Pons (tissue), 1 donor: ENCODE measurements around the gene TEX11.
A peak's percentile ranks its signal among the peaks of the same experiment; 100 is the strongest.
"Not testable (repeated sequence)": the region's sequence is repeated elsewhere in the genome, so short reads cannot be mapped to it uniquely, and the experiment has no call there.

Experiments used
- DNase-seq: peaks from one replicate; pipeline ENCODE4 v3.0.0-alpha.2; 2016; ENCODE audit warnings: low spot score

Gene TEX11

GRCh38 chrX:70908541-70908940, at the start of gene TEX11:
Gene TEX11 (minus strand): TSS chrX:70908711. CDS start chrX:70907789, 922 bp downstream.
- DNase-seq, result no peak

GRCh38 chrX:70954871-70955270, 46.4 kb upstream of the TEX11 start:
- no peak for DNase-seq

GRCh38 chrX:70924294-70924911, 15.9 kb upstream of the TEX11 start:
- no peak for DNase-seq

- DNase-seq, result no peak
Observed at GRCh38 chrX:70922774-70923473, 14.4 kb upstream of the TEX11 start.

GRCh38 chrX:70921709-70922352, 13.3 kb upstream of the TEX11 start:
- DNase-seq, result no peak

GRCh38 chrX:70916754-70917153, 8.2 kb upstream of the TEX11 start:
- no peak for DNase-seq

- DNase-seq, result peak; percentile 4
Observed at GRCh38 chrX:70907900-70908299, 611 bp downstream of the TEX11 start.

- DNase-seq, result no peak
Observed at GRCh38 chrX:70901465-70901864, 7.0 kb downstream of the TEX11 start.

GRCh38 chrX:70890441-70890840, 18.1 kb downstream of the TEX11 start:
- not testable (repeated sequence) for DNase-seq

GRCh38 chrX:70878902-70879301, 29.6 kb downstream of the TEX11 start:
- no peak for DNase-seq

GRCh38 chrX:70852294-70852693, 56.2 kb downstream of the TEX11 start:
- DNase-seq, result no peak

GRCh38 chrX:70844081-70844480, 64.4 kb downstream of the TEX11 start:
- DNase-seq, result not testable (repeated sequence)

- DNase-seq, result not testable (repeated sequence)
Observed at GRCh38 chrX:70843620-70844019, 64.9 kb downstream of the TEX11 start.

- DNase-seq, result no peak
Observed at GRCh38 chrX:70834589-70834988, 73.9 kb downstream of the TEX11 start.

- DNase-seq, result peak; percentile 1
Observed at GRCh38 chrX:70826715-70827114, 81.8 kb downstream of the TEX11 start.

GRCh38 chrX:70825366-70825765, 83.1 kb downstream of the TEX11 start:
- DNase-seq, result no peak

- DNase-seq, result no peak
Observed at GRCh38 chrX:70808942-70809940, 99.3 kb downstream of the TEX11 start.

GRCh38 chrX:70806081-70806480, 102.4 kb downstream of the TEX11 start:
- DNase-seq, result no peak

GRCh38 chrX:70796742-70797141, 111.8 kb downstream of the TEX11 start:
- DNase-seq, result not testable (repeated sequence)

GRCh38 chrX:70774223-70774622, 134.3 kb downstream of the TEX11 start:
- DNase-seq, result no peak

GRCh38 chrX:70769659-70770227, 138.8 kb downstream of the TEX11 start:
- no peak for DNase-seq

GRCh38 chrX:70762285-70762684, 146.2 kb downstream of the TEX11 start:
- no peak for DNase-seq
